B cell (primary cell): ENCODE results near the gene NGEF.

Experiments used
- EZH2 ChIP-seq: IDR thresholded peaks from 2 replicates; pipeline ENCODE4 v1.6.1; 2012; ENCODE audit warnings: borderline replicate concordance, low read depth, mild to moderate bottlenecking, moderate library complexity, low read length; ENCODE audit not compliant: insufficient read depth, poor library complexity, severe bottlenecking
- TF ChIP-seq, protein P1 (sequence below): fragments of 200-600 bp; IDR thresholded peaks from one replicate; pipeline ENCODE4 v1.8.0; 2022; ENCODE audit warnings: antibody characterized with exemption, mild to moderate bottlenecking

DNA sequence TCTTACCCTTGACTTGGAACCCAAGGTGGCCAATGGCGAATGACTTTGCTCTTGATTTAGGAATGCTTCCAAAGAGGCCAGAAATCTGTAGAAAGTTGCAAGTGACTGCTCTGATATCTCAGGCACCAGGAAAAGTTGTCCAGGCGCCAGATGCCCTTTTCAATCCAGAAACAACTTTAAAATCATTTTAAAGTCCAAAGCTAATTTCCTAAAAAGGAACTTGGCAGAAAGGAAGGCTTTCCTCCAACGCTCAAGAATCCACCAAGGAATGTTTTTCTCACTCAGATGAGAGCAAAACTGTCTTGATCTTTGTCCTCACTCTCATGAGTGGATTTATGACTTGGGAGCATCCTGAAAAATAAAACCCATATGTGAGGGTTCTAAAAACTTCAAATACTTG is 5.3 kb downstream of the NGEF start:
- TF ChIP-seq, protein P1, sequence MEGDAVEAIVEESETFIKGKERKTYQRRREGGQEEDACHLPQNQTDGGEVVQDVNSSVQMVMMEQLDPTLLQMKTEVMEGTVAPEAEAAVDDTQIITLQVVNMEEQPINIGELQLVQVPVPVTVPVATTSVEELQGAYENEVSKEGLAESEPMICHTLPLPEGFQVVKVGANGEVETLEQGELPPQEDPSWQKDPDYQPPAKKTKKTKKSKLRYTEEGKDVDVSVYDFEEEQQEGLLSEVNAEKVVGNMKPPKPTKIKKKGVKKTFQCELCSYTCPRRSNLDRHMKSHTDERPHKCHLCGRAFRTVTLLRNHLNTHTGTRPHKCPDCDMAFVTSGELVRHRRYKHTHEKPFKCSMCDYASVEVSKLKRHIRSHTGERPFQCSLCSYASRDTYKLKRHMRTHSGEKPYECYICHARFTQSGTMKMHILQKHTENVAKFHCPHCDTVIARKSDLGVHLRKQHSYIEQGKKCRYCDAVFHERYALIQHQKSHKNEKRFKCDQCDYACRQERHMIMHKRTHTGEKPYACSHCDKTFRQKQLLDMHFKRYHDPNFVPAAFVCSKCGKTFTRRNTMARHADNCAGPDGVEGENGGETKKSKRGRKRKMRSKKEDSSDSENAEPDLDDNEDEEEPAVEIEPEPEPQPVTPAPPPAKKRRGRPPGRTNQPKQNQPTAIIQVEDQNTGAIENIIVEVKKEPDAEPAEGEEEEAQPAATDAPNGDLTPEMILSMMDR, result no peak
- TF ChIP-seq EZH2, result no peak
